ENCODE data around the gene SLC4A2.

GRCh38 chr7:151058781-151059366 is 515 bp upstream of the SLC4A2 start:
- no peak for TF ChIP-seq CTCF (IDR thresholded peaks at IDR 0.05; ENCODE audit: low read depth, low read length)
- no peak for TF ChIP-seq EZH2phosphoT487 (IDR thresholded peaks at IDR 0.05; ENCODE audit: low read depth)

Measured in OCI-LY3 (cell line).